Epithelial cell of esophagus (primary cell): Measurements from ENCODE around the gene INPP5A.
"Not testable (repeated sequence)": the region's sequence is repeated elsewhere in the genome, so short reads cannot be mapped to it uniquely, and the experiment has no call there.

Experiments
- DNase-seq: peaks from one replicate; pipeline ENCODE4 v3.0.0; 2010; ENCODE audit warnings: low read depth
- H3K4me3 ChIP-seq: 2 replicates; pipeline ENCODE4 v1.5.1; 2011; ENCODE audit warnings: mild to moderate bottlenecking, low read length, control low read depth
- CTCF ChIP-seq: IDR thresholded peaks from 2 replicates; pipeline ENCODE4 v1.5.1; 2011; ENCODE audit warnings: low read depth, mild to moderate bottlenecking, low read length, control low read depth, inconsistent platforms; ENCODE audit not compliant: insufficient read depth; ENCODE audit errors: missing control alignments

Gene INPP5A

GRCh38 chr10:132548869-132549268 lies 11.3 kb downstream of the INPP5A start:
- no peak for DNase-seq
- no peak overlapping the region for H3K4me3 ChIP-seq
- TF ChIP-seq CTCF, result no peak

GRCh38 chr10:132549371-132549770 lies 11.8 kb downstream of the INPP5A start:
- no peak overlapping the region for H3K4me3 ChIP-seq
- DNase-seq, result no peak
- TF ChIP-seq CTCF, result no peak

- TF ChIP-seq CTCF, result no peak
- no peak for DNase-seq
- H3K4me3 ChIP-seq, result no peak overlapping the region
These were observed 12.9 kb downstream of the INPP5A start for GRCh38 chr10:132550366-132551092.

- DNase-seq, result no peak
- H3K4me3 ChIP-seq, result no peak overlapping the region
- no peak for TF ChIP-seq CTCF
These were observed 13.7 kb downstream of the INPP5A start for GRCh38 chr10:132551093-132551807.

GRCh38 chr10:132551808-132552130 lies 14.2 kb downstream of the INPP5A start:
- TF ChIP-seq CTCF, result no peak
- no peak for DNase-seq
- H3K4me3 ChIP-seq, result no peak overlapping the region

- not testable (repeated sequence) for DNase-seq, H3K4me3 ChIP-seq
These were observed 15.0 kb downstream of the INPP5A start for GRCh38 chr10:132552635-132553034.

GRCh38 chr10:132553568-132553967 lies 16.0 kb downstream of the INPP5A start:
- not testable (repeated sequence) for H3K4me3 ChIP-seq, DNase-seq
